ENCODE data around the gene VWA5B2.

- TF ChIP-seq, protein P1, sequence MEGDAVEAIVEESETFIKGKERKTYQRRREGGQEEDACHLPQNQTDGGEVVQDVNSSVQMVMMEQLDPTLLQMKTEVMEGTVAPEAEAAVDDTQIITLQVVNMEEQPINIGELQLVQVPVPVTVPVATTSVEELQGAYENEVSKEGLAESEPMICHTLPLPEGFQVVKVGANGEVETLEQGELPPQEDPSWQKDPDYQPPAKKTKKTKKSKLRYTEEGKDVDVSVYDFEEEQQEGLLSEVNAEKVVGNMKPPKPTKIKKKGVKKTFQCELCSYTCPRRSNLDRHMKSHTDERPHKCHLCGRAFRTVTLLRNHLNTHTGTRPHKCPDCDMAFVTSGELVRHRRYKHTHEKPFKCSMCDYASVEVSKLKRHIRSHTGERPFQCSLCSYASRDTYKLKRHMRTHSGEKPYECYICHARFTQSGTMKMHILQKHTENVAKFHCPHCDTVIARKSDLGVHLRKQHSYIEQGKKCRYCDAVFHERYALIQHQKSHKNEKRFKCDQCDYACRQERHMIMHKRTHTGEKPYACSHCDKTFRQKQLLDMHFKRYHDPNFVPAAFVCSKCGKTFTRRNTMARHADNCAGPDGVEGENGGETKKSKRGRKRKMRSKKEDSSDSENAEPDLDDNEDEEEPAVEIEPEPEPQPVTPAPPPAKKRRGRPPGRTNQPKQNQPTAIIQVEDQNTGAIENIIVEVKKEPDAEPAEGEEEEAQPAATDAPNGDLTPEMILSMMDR (IDR thresholded peaks at IDR 0.05; ENCODE audit: low read depth, low read length): no peak
- TF ChIP-seq EZH2phosphoT487 (IDR thresholded peaks at IDR 0.05; ENCODE audit: low read depth): no peak
Measured at GRCh38 chr3:184181596-184181995, 47.8 kb upstream of the VWA5B2 start.
